CD14-positive monocyte (primary cell): Measurements from ENCODE around the gene ZNF692. TPM values are rescaled to one million over a fixed set of nuclear protein-coding genes. Genes with fewer than 3 reads are reported as not detected.

Experiments used
- DNase-seq, 3 donors: peaks; one replicate each; pipeline ENCODE4 v3.0.0-alpha.2; 2011 to 2022
- H2AFZ ChIP-seq: 2 replicates; pipeline ENCODE4 v1.6.0; 2012; ENCODE audit warnings: mild to moderate bottlenecking, low read depth, low read length, inconsistent platforms; ENCODE audit not compliant: insufficient read depth, poor library complexity, severe bottlenecking
- H3K27ac ChIP-seq, 2 donors: 1 replicate in 1 of 2; 2 replicates in 1 of 2; pipeline ENCODE4 v1.5.1; 2012 to 2013; ENCODE audit warnings: low read length in 2 of 2, control low read depth in 1 of 2, inconsistent platforms in 1 of 2, low read depth in 1 of 2, mild to moderate bottlenecking in 1 of 2
- H3K27me3 ChIP-seq, 2 donors: one replicate each; pipeline versions ENCODE4 v1.6.0 to v1.6.1; 2011 to 2013; ENCODE audit warnings: low read length in 2 of 2; ENCODE audit not compliant: control insufficient read depth in 2 of 2, insufficient read depth in 2 of 2
- H3K36me3 ChIP-seq, 2 donors: replicated peaks in 1 of 2; 1 replicate in 1 of 2; 2 replicates in 1 of 2; pipeline versions ENCODE4 v1.5.1 to v1.6.1; 2012 to 2013; ENCODE audit warnings: low read length in 2 of 2, control low read depth in 1 of 2, inconsistent platforms in 1 of 2, mild to moderate bottlenecking in 1 of 2; ENCODE audit not compliant: insufficient read depth in 2 of 2, control insufficient read depth in 1 of 2
- H3K4me1 ChIP-seq, 2 donors: 1 replicate in 1 of 2; 2 replicates in 1 of 2; pipeline versions ENCODE4 v1.5.1 to v1.6.1; 2012 to 2013; ENCODE audit warnings: low read length in 2 of 2, control low read depth in 1 of 2, inconsistent platforms in 1 of 2, mild to moderate bottlenecking in 1 of 2, moderate library complexity in 1 of 2; ENCODE audit not compliant: insufficient read depth in 2 of 2, control insufficient read depth in 1 of 2
- H3K4me2 ChIP-seq: replicated peaks from 2 replicates; pipeline ENCODE3; 2012; ENCODE audit warnings: low read length, moderate library complexity, mild to moderate bottlenecking; ENCODE audit not compliant: poor library complexity, severe bottlenecking; ENCODE audit errors: extremely low read depth
- H3K4me3 ChIP-seq, 3 experiments: fragments of 200-600 bp in 1 of 3; sonication (generic) in 1 of 3; replicated peaks in 1 of 3; 1 replicate in 2 of 3; 2 replicates in 1 of 3; pipeline ENCODE4 v1.5.1; 2011 to 2013; ENCODE audit warnings: low read length in 3 of 3, mild to moderate bottlenecking in 3 of 3, control low read depth in 2 of 3, low read depth in 2 of 3, inconsistent platforms in 1 of 3, moderate library complexity in 1 of 3
- H3K79me2 ChIP-seq: 2 replicates; pipeline ENCODE4 v1.6.0; 2012; ENCODE audit warnings: mild to moderate bottlenecking, control low read depth, inconsistent platforms, low read length, moderate library complexity; ENCODE audit not compliant: insufficient read depth
- H3K9ac ChIP-seq: 2 replicates; pipeline ENCODE4 v1.6.0; 2017; ENCODE audit warnings: low read length, mild to moderate bottlenecking; ENCODE audit not compliant: insufficient read depth, poor library complexity, severe bottlenecking
- H3K9me3 ChIP-seq, 2 donors: replicated peaks in 1 of 2; 1 replicate in 1 of 2; 2 replicates in 1 of 2; pipeline versions ENCODE4 v1.5.1 to v1.6.1; 2012 to 2013; ENCODE audit warnings: low read length in 2 of 2, control low read depth in 1 of 2; ENCODE audit not compliant: control insufficient read depth in 1 of 2, insufficient read depth in 1 of 2
- H4K20me1 ChIP-seq: 2 replicates; pipeline ENCODE4 v1.6.0; 2012; ENCODE audit warnings: mild to moderate bottlenecking, low read length, control low read depth, moderate library complexity; ENCODE audit not compliant: insufficient read depth
- H3K27ac Mint-ChIP-seq, 7 donors: one replicate each; pipeline ENCODE4 v1.8.0; 2020; ENCODE audit warnings: mild to moderate bottlenecking in 7 of 7, mixed read lengths in 7 of 7, moderate library complexity in 6 of 7, inconsistent platforms in 2 of 7
- H3K27me3 Mint-ChIP-seq, 3 donors: one replicate each; pipeline ENCODE4 v1.8.0; 2021 to 2022; ENCODE audit warnings: low read depth in 3 of 3, mild to moderate bottlenecking in 3 of 3, mixed read lengths in 3 of 3, moderate library complexity in 3 of 3, inconsistent platforms in 1 of 3
- H3K36me3 Mint-ChIP-seq, 2 donors: one replicate each; pipeline ENCODE4 v1.8.0; 2020; ENCODE audit warnings: mixed read lengths in 2 of 2, inconsistent platforms in 1 of 2, mild to moderate bottlenecking in 1 of 2
- H3K4me1 Mint-ChIP-seq: one replicate; pipeline ENCODE4 v1.8.0; 2020; ENCODE audit warnings: mild to moderate bottlenecking, mixed read lengths
- H3K4me3 Mint-ChIP-seq, 2 donors: one replicate each; pipeline ENCODE4 v1.8.0; 2020; ENCODE audit warnings: mild to moderate bottlenecking in 2 of 2, mixed read lengths in 2 of 2, moderate library complexity in 1 of 2
- H3K9me3 Mint-ChIP-seq, 7 donors: one replicate each; pipeline ENCODE4 v1.8.0; 2020 to 2022; ENCODE audit warnings: mixed read lengths in 7 of 7, mild to moderate bottlenecking in 6 of 7, moderate library complexity in 6 of 7, inconsistent platforms in 2 of 7
- WGBS: methylation state at CpG from one replicate; pipeline ENCODE4 v1.1.5; 2013; ENCODE audit warnings: missing lambda C conversion rate; ENCODE audit not compliant: insufficient coverage; 5-methylcytosine and 5-hydroxymethylcytosine counted together
- intact Hi-C, 2 donors: fragments of 100-400 bp; cut with micrococcal nuclease; formaldehyde crosslinking; loops; one replicate each; pipeline versions ENCODE4 v1.15.0 to v1.15.1; 2023
- polyA plus RNA-seq, 3 donors: library from polyadenylated mRNA; depleted of rRNA in 1 of 3; unstranded in 2 of 3; stranded (reverse) in 1 of 3; fragments of 300-500 nt in 2 of 3; fragments of >200 nt in 1 of 3; fragmentation: Illumina TruSeq in 2 of 3; gene quantifications; 1 replicate in 2 of 3; 2 replicates in 1 of 3; pipeline ENCODE4 v1.2.3, GENCODE V29; 2012 to 2021
- TF ChIP-seq, protein P1 (sequence below): fragments of 200-600 bp; IDR thresholded peaks from one replicate; pipeline ENCODE4 v1.8.0; 2022; ENCODE audit warnings: antibody characterized with exemption, mild to moderate bottlenecking

The ZNF692 gene
- polyA plus RNA-seq, 3 donors = 2.2 to 59.0 (median 2.4) TPM

GRCh38 chr1:248860007-248860406 lies 1.1 kb upstream of the ZNF692 start:
- H3K9me3 ChIP-seq = no peaks in the 10 kb centered on the region
- peak overlapping the region; percentile 94 to 96 for H3K27ac ChIP-seq
- intact Hi-C loops = no loop called here
- H3K36me3 ChIP-seq = peaks cover 0 to 5% of the 10 kb centered on the region in 2 donors
- no peaks in the 10 kb centered on the region for H4K20me1 ChIP-seq
- peaks cover 46 to 52% of the 10 kb centered on the region in 2 donors for H3K4me1 ChIP-seq
- H3K27me3 Mint-ChIP-seq = peaks cover 0 to 1% (median 1%) of the 10 kb centered on the region in 3 donors
- H3K4me3 Mint-ChIP-seq = peak overlapping the region; percentile 89 to 96
- TF ChIP-seq, protein P1, sequence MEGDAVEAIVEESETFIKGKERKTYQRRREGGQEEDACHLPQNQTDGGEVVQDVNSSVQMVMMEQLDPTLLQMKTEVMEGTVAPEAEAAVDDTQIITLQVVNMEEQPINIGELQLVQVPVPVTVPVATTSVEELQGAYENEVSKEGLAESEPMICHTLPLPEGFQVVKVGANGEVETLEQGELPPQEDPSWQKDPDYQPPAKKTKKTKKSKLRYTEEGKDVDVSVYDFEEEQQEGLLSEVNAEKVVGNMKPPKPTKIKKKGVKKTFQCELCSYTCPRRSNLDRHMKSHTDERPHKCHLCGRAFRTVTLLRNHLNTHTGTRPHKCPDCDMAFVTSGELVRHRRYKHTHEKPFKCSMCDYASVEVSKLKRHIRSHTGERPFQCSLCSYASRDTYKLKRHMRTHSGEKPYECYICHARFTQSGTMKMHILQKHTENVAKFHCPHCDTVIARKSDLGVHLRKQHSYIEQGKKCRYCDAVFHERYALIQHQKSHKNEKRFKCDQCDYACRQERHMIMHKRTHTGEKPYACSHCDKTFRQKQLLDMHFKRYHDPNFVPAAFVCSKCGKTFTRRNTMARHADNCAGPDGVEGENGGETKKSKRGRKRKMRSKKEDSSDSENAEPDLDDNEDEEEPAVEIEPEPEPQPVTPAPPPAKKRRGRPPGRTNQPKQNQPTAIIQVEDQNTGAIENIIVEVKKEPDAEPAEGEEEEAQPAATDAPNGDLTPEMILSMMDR = no peak
- peak overlapping the region; percentile 94 for H2AFZ ChIP-seq
- no peaks in the 10 kb centered on the region for H3K27me3 ChIP-seq
- peaks cover 11% of the 10 kb centered on the region for H3K79me2 ChIP-seq
- no peak overlapping the region for H3K9ac ChIP-seq
- H3K4me1 Mint-ChIP-seq = peaks cover 42% of the 10 kb centered on the region
- no peak for DNase-seq
- H3K36me3 Mint-ChIP-seq = peaks cover 11 to 13% of the 10 kb centered on the region in 2 donors
- H3K9me3 Mint-ChIP-seq = no peaks in the 10 kb centered on the region
- peak overlapping the region; percentile 72 for H3K4me2 ChIP-seq
- H3K4me3 ChIP-seq = peak overlapping the region in 1 of 3 experiments; percentile 76
- peak overlapping the region; percentile 98 to 100 (median 99) for H3K27ac Mint-ChIP-seq
- WGBS = 70% methylated on average over 3 of the region's 4 CpGs

DNA sequence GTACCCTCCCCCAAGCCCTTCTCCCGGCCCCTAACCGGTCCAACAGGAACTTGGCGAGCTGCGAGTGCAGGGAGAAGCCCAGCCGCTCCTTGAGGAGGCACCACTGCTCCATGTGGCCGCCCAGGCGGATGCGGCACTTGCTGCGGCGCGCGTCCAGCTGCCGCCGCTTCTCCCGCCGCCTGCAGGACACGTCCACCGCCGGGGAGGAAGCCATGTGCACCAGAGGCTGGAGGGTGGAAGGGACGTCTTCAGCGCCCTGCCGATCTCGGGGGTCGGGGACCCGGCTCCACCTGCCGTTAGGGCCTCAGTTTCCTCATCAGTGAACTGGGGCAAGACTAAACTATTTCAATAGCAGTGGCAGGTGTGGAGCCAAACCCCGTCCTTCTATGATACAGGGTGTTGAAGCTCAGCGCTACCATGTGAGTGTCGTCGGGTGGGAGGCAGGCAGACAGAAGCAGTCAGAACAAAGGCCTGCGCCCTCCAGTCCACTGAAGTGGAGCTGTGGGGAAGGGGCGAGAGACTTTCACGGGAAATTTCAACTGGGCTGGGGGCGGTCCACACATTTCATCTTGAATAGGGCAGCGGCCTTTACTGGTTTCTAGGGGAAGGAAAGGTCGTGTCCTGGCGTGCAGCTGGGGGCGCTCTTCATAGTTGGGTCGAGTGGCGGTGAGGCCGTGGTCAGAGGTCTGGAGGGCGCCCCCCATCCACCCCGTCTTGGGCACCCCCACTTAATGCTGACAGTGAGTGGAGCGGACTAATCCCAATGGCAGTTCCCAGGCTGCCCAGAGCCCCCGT lies 592 bp downstream of the ZNF692 start:
- H3K27ac Mint-ChIP-seq = peak overlapping the region; percentile 98 to 100 (median 99)
- TF ChIP-seq, protein P1 = peak; percentile 50
- H3K79me2 ChIP-seq = peaks cover 11% of the 10 kb centered on the region
- no peaks in the 10 kb centered on the region for H3K27me3 ChIP-seq
- peak; percentile 47 to 58 (median 53) for DNase-seq
- H3K4me1 Mint-ChIP-seq = peaks cover 35% of the 10 kb centered on the region
- peaks cover 0 to 4% (median 0%) of the 10 kb centered on the region in 3 donors for H3K27me3 Mint-ChIP-seq
- H3K9ac ChIP-seq = peak overlapping the region; percentile 71
- H3K4me2 ChIP-seq = peak overlapping the region; percentile 72
- H3K36me3 ChIP-seq = peaks cover 5 to 11% of the 10 kb centered on the region in 2 donors
- peak overlapping the region; percentile 94 for H2AFZ ChIP-seq
- peaks cover 3% of the 10 kb centered on the region for H4K20me1 ChIP-seq
- H3K27ac ChIP-seq = peak overlapping the region; percentile 94 to 96
- H3K36me3 Mint-ChIP-seq = peaks cover 20 to 21% of the 10 kb centered on the region in 2 donors
- WGBS = under 1% methylated on average over 34 of the region's 45 CpGs
- H3K4me3 ChIP-seq = peak overlapping the region; percentile 53 to 76 (median 67)
- H3K4me3 Mint-ChIP-seq = peak overlapping the region; percentile 89 to 90
- H3K9me3 ChIP-seq = no peaks in the 10 kb centered on the region
- no peaks in the 10 kb centered on the region for H3K9me3 Mint-ChIP-seq
- intact Hi-C loops = loop anchor here (2.0 kb wide), 2 partner anchors 17 to 19 kb away; partner anchors contain the start of gene ZNF672 (in 1 of the 2)
- H3K4me1 ChIP-seq = peaks cover 39 to 45% of the 10 kb centered on the region in 2 donors
